Kidney (tissue), 14 donors: ENCODE data around the gene SHROOM1. TPM values are rescaled to one million over a fixed set of nuclear protein-coding genes. Genes with fewer than 3 reads are reported as not detected.
"Not testable (repeated sequence)": the region's sequence is repeated elsewhere in the genome, so short reads cannot be mapped to it uniquely, and the experiment has no call there.

ENCODE experiments used
- DNase-seq, 5 donors: peaks; one replicate each; pipeline ENCODE4 v3.0.0-alpha.2; 2013 to 2020
- FAIRE-seq: peaks from 2 replicates; lab custom pipeline; 2012; peaks lifted over from hg19 to GRCh38; lab: Jason Lieb, UNC
- H3K27ac ChIP-seq, 2 donors: one replicate each; pipeline ENCODE4 v1.7.0; 2013; ENCODE audit warnings: low read depth in 2 of 2, low read length in 2 of 2, inconsistent platforms in 1 of 2
- H3K27me3 ChIP-seq: one replicate; pipeline ENCODE4 v1.7.1; 2013; ENCODE audit warnings: low read length, inconsistent platforms; ENCODE audit not compliant: control insufficient read depth, insufficient read depth
- H3K36me3 ChIP-seq, 3 donors: one replicate each; pipeline versions ENCODE4 v1.7.0 to v1.7.1; 2013; ENCODE audit warnings: low read length in 3 of 3, control low read depth in 1 of 3, inconsistent platforms in 1 of 3; ENCODE audit not compliant: insufficient read depth in 3 of 3, control insufficient read depth in 2 of 3
- H3K4me1 ChIP-seq, 3 donors: one replicate each; pipeline versions ENCODE4 v1.7.0 to v1.7.1; 2013; ENCODE audit warnings: low read length in 3 of 3, inconsistent platforms in 1 of 3, low read depth in 1 of 3; ENCODE audit not compliant: control insufficient read depth in 2 of 3, insufficient read depth in 2 of 3
- H3K4me3 ChIP-seq, 3 donors: one replicate each; pipeline versions ENCODE4 v1.7.0 to v1.8.1; 2013; ENCODE audit warnings: low read length in 3 of 3, control low read depth in 1 of 3, inconsistent platforms in 1 of 3
- H3K9ac ChIP-seq, 3 donors: one replicate each; pipeline versions ENCODE4 v1.7.0 to v1.7.1; 2013; ENCODE audit warnings: low read length in 3 of 3, control low read depth in 1 of 3, inconsistent platforms in 1 of 3
- H3K9me3 ChIP-seq, 3 donors: one replicate each; pipeline versions ENCODE4 v1.7.0 to v1.7.1; 2013; ENCODE audit warnings: low read length in 3 of 3, control low read depth in 1 of 3, inconsistent platforms in 1 of 3; ENCODE audit not compliant: control insufficient read depth in 2 of 3, insufficient read depth in 1 of 3
- CTCF ChIP-seq: IDR thresholded peaks from 3 replicates; pipeline ENCODE4 v1.5.1; 2012; ENCODE audit warnings: mild to moderate bottlenecking, moderate library complexity, borderline replicate concordance; ENCODE audit not compliant: insufficient read depth; ENCODE audit errors: extremely low read depth
- intact Hi-C: fragments of 100-400 bp; cut with DNase I; formaldehyde crosslinking; loops from one replicate; pipeline ENCODE4 v1.11.1; 2022
- polyA plus RNA-seq: library from polyadenylated mRNA; stranded (reverse); fragments of 350-450 nt; fragmentation: Illumina TruSeq; extraction: RNeasy Lipid Tissue Mini Kit (QIAGEN cat#74804); gene quantifications from one replicate; pipeline ENCODE4 v1.2.3, GENCODE V29; 2014; ENCODE audit warnings: low read depth, low replicate concordance; ENCODE audit not compliant: insufficient read depth
- total RNA-seq: library from RNA; stranded (reverse); fragmentation: NEBNext Ultra II Directional; extraction: Animal tissue kit (Norgen Biotek cat#: 25700); gene quantifications from one replicate; pipeline ENCODE4 v1.2.1, GENCODE V29; 2021
- donor health status: control.
- donor health status: control.
- donor health status: control.
- donor health status: control.
- donor health status: control.
- donor health status: DM: yes; HTN: yes; CAD: no.
- donor health status: Normal renal cell carcinoma (clear cell type).

Gene SHROOM1
- total and polyA plus RNA-seq, 2 donors from 2014 or later, result 7.8 to 13.4 TPM

- no peak for TF ChIP-seq CTCF
- no peaks in the 10 kb centered on the region for H3K9me3 ChIP-seq
- intact Hi-C loops, result no loop called here
Measured at GRCh38 chr5:132856011-132856410, 25.6 kb upstream of the SHROOM1 start.

GRCh38 chr5:132854992-132855391 is 24.5 kb upstream of the SHROOM1 start:
- DNase-seq, H3K4me3 ChIP-seq, H3K9me3 ChIP-seq, H3K9ac ChIP-seq, H3K27ac ChIP-seq, intact Hi-C loops, H3K4me1 ChIP-seq, FAIRE-seq, H3K36me3 ChIP-seq, H3K27me3 ChIP-seq: not testable (repeated sequence)

More at GRCh38 chr5:132856011-132856410, 25.6 kb upstream of the SHROOM1 start:
- Histone ChIP-seq H3K36me3 (no peaks in the 10 kb centered on the region), H3K4me1 (peaks cover 0 to 3% (median 0%) of the 10 kb centered on the region in 3 donors), H3K27ac (no peak overlapping the region), H3K9ac (no peak overlapping the region), H3K27me3 (no peaks in the 10 kb centered on the region), H3K4me3 (no peak overlapping the region)
- FAIRE-seq (no peak), DNase-seq (no peak)

- no peak overlapping the region for H3K9ac ChIP-seq
- intact Hi-C loops, result no loop called here
- no peaks in the 10 kb centered on the region for H3K27me3 ChIP-seq
- H3K36me3 ChIP-seq, result no peaks in the 10 kb centered on the region
- H3K9me3 ChIP-seq, result no peaks in the 10 kb centered on the region
- no peak overlapping the region for H3K27ac ChIP-seq
- peaks cover 0 to 3% (median 0%) of the 10 kb centered on the region in 3 donors for H3K4me1 ChIP-seq
- FAIRE-seq (no peak), DNase-seq (no peak)
- no peak for TF ChIP-seq CTCF
- no peak overlapping the region for H3K4me3 ChIP-seq
Measured at GRCh38 chr5:132854301-132854700, 23.9 kb upstream of the SHROOM1 start.

- TF ChIP-seq CTCF, result no peak
- FAIRE-seq, result peak; percentile 62
- Histone ChIP-seq H3K4me3 (no peak overlapping the region), H3K9ac (no peak overlapping the region), H3K27ac (no peak overlapping the region), H3K4me1 (peaks cover 0 to 3% (median 0%) of the 10 kb centered on the region in 3 donors), H3K9me3 (no peaks in the 10 kb centered on the region), H3K36me3 (no peaks in the 10 kb centered on the region), H3K27me3 (no peaks in the 10 kb centered on the region)
- no peak for DNase-seq
- intact Hi-C loops, result no loop called here
Measured at GRCh38 chr5:132853790-132854189, 23.3 kb upstream of the SHROOM1 start.
